Neural crest cell (in vitro differentiated cells): Measurements from ENCODE around the gene CISH. TPM values are rescaled to one million over a fixed set of nuclear protein-coding genes. Genes with fewer than 3 reads are reported as not detected.

Experiments
- DNase-seq: peaks from one replicate; pipeline ENCODE4 v3.0.0; 2021; ENCODE audit warnings: low read depth, mixed read lengths, low spot score
- H3K27ac Mint-ChIP-seq: one replicate; pipeline ENCODE4 v1.8.0; 2021; ENCODE audit warnings: mild to moderate bottlenecking, mixed read lengths; ENCODE audit not compliant: unreplicated experiment
- H3K27me3 Mint-ChIP-seq: 2 replicates; pipeline ENCODE4 v1.8.0; 2021; ENCODE audit warnings: low read depth, mild to moderate bottlenecking, mixed read lengths
- H3K36me3 Mint-ChIP-seq: 2 replicates; pipeline ENCODE4 v1.8.0; 2021; ENCODE audit warnings: low read depth, mild to moderate bottlenecking, mixed read lengths
- H3K4me1 Mint-ChIP-seq: 2 replicates; pipeline ENCODE4 v1.8.0; 2021; ENCODE audit warnings: mixed read lengths
- H3K4me3 Mint-ChIP-seq: one replicate; pipeline ENCODE4 v1.8.0; 2021; ENCODE audit warnings: mild to moderate bottlenecking, mixed read lengths
- H3K9me3 Mint-ChIP-seq: 2 replicates; pipeline ENCODE4 v1.8.0; 2021; ENCODE audit warnings: mixed read lengths
- CTCF ChIP-seq: fragments of 200-600 bp; sonication (generic); conservative IDR thresholded peaks from 2 replicates; pipeline ENCODE4 v1.5.0; 2021; ENCODE audit warnings: antibody characterized with exemption, mild to moderate bottlenecking
- total RNA-seq: library from RNA; stranded (reverse); gene quantifications from 2 replicates; pipeline ENCODE4 v1.2.1, GENCODE V29; 2021

The CISH gene
- total RNA-seq, 1 donor from 2014 or later: 8.6 TPM

- DNase-seq: no peak
- H3K4me1 Mint-ChIP-seq: no peaks in the 10 kb centered on the region
- H3K4me3 Mint-ChIP-seq: no peak overlapping the region
- H3K27ac Mint-ChIP-seq: peak overlapping the region; percentile 35
- H3K27me3 Mint-ChIP-seq: no peaks in the 10 kb centered on the region
- H3K9me3 Mint-ChIP-seq: no peaks in the 10 kb centered on the region
- H3K36me3 Mint-ChIP-seq: no peaks in the 10 kb centered on the region
- TF ChIP-seq CTCF: no peak
Measured at GRCh38 chr3:50577348-50577747, 34.2 kb downstream of the CISH start.

GRCh38 chr3:50575372-50575771 is 36.2 kb downstream of the CISH start:
- Mint-ChIP-seq H3K4me3 (no peak overlapping the region), H3K4me1 (peaks cover 4% of the 10 kb centered on the region), H3K36me3 (no peaks in the 10 kb centered on the region), H3K27me3 (no peaks in the 10 kb centered on the region), H3K9me3 (no peaks in the 10 kb centered on the region), H3K27ac (no peak overlapping the region)
- TF ChIP-seq CTCF: no peak
- no peak for DNase-seq

- DNase-seq: no peak
- no peaks in the 10 kb centered on the region for H3K27me3 Mint-ChIP-seq
- H3K9me3 Mint-ChIP-seq: no peaks in the 10 kb centered on the region
- TF ChIP-seq CTCF: no peak
- peaks cover 10% of the 10 kb centered on the region for H3K4me1 Mint-ChIP-seq
- H3K36me3 Mint-ChIP-seq: no peaks in the 10 kb centered on the region
- no peak overlapping the region for H3K4me3 Mint-ChIP-seq
- H3K27ac Mint-ChIP-seq: no peak overlapping the region
Measured at GRCh38 chr3:50574444-50574831, 37.1 kb downstream of the CISH start.

GRCh38 chr3:50573566-50574443 is 37.8 kb downstream of the CISH start:
- DNase-seq: no peak
- no peak for TF ChIP-seq CTCF
- no peaks in the 10 kb centered on the region for H3K27me3 Mint-ChIP-seq
- H3K4me3 Mint-ChIP-seq: no peak overlapping the region
- H3K27ac Mint-ChIP-seq: no peak overlapping the region
- peaks cover 14% of the 10 kb centered on the region for H3K4me1 Mint-ChIP-seq
- no peaks in the 10 kb centered on the region for H3K9me3 Mint-ChIP-seq
- H3K36me3 Mint-ChIP-seq: no peaks in the 10 kb centered on the region

- DNase-seq: no peak
- Mint-ChIP-seq H3K36me3 (no peaks in the 10 kb centered on the region), H3K4me3 (no peak overlapping the region), H3K27me3 (no peaks in the 10 kb centered on the region), H3K4me1 (peaks cover 17% of the 10 kb centered on the region), H3K27ac (no peak overlapping the region), H3K9me3 (no peaks in the 10 kb centered on the region)
- no peak for TF ChIP-seq CTCF
Measured at GRCh38 chr3:50572801-50573371, 38.7 kb downstream of the CISH start.
